ENCODE measurements around the gene CIB4.

DNA sequence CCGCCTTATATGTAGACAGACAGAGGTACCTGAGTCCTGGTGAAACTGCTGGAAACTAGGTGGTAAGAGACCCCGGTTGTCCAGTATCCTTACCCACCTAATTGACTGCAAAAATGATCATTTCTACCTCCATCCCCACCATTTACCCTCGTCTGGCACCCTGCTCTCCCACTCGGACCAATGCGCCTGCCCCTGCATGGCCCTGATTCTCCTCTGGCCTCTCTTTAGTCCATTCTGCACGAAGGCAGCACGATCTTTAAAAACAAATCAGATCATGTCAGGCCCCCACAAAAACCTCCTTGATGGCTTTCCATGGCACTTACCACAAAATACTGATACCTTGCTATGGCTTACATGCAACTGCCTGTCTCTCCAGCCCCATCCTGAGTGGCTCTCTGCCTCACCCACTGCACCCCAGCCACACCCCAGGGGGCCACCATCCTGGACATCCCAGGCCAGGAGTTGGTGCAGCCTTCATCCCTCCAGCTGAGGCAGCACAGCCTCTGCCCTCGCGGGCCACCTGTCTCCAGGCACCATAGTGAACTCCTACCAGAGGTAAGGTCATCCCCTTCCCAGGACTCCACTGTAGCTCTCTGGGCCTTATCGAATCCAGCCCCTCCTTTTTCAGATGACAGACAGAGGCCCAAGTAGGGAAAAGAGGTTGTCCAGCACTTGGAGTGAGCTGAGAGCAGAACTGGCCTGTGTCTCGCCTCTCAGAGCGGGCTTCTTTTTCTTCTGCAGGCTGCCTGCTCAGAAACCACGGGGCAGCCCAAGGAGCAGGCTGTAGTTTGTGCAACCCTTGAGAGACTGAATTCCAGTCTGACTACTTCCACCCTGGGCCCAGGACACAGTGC is 12.3 kb upstream of the CIB4 start:
- TF ChIP-seq, protein P1, sequence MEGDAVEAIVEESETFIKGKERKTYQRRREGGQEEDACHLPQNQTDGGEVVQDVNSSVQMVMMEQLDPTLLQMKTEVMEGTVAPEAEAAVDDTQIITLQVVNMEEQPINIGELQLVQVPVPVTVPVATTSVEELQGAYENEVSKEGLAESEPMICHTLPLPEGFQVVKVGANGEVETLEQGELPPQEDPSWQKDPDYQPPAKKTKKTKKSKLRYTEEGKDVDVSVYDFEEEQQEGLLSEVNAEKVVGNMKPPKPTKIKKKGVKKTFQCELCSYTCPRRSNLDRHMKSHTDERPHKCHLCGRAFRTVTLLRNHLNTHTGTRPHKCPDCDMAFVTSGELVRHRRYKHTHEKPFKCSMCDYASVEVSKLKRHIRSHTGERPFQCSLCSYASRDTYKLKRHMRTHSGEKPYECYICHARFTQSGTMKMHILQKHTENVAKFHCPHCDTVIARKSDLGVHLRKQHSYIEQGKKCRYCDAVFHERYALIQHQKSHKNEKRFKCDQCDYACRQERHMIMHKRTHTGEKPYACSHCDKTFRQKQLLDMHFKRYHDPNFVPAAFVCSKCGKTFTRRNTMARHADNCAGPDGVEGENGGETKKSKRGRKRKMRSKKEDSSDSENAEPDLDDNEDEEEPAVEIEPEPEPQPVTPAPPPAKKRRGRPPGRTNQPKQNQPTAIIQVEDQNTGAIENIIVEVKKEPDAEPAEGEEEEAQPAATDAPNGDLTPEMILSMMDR (IDR thresholded peaks at IDR 0.05): no peak
- TF ChIP-seq POLR2AphosphoS5 (IDR thresholded peaks at IDR 0.05) (no peak), POLR2A (IDR thresholded peaks at IDR 0.05) (no peak), EP300 (IDR thresholded peaks at IDR 0.05) (no peak)

All from sigmoid colon (tissue), 4 donors.